Measurements from ENCODE around the gene BBS1. TPM values are rescaled to one million over a fixed set of nuclear protein-coding genes. Genes with fewer than 3 reads are reported as not detected.

Gene BBS1
- total RNA-seq, 4 donors from 2014 or later: 9.7 to 45.8 (median 17.1) TPM

DNA sequence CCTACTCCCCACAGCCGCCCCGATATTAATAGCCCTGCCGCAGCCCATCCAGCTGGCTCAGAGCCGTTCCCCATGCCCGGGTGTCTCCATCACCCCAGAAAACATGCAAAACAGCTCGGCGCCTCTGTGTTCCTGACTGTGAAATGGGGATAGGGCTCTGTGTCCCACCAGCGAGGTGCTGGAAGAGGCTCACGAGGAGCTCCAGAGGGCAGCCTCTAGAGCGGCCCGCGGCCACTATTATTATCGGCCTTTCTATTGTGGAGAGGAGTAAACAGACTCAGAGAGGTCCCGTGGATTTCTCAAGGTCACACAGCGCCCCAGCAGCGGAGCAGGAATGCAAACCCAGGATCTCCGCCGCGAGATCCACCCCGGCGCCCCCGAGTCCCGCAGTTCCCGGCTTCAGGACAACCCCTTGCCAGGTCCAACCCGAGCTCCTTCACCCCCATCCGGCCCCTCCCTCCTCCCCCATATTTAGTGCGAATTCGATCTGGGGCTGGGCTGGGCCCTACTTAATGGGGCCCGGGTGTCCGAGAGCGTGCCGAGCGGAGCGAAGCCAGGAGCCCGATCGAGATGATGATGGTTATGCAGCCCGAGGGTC, 36.0 kb downstream of the BBS1 start, which contains the start of gene ACTN3:
Gene ACTN3, plus strand, starts transcription at position 536 of the 598 bp plus-strand sequence. Its CDS starts 35 bp downstream, at position 571.
- WGBS, 2 donors: 2% methylated on average over 18 of the region's 37 CpGs; no CpG with 5 or more reads in 1 of the 2 donors
- intact Hi-C loops (cut with DNase I): no loop called here
- H3K4me1 ChIP-seq: peaks cover 7 to 40% (median 26%) of the 10 kb centered on the region in 3 donors
- peak within 1 kb of the TSS; percentile 68 to 90 (median 82) for H3K4me3 ChIP-seq
- H3K27ac ChIP-seq: peak within 1 kb of the TSS; percentile 60 to 89 (median 84)
- TF ChIP-seq POLR2A (IDR thresholded peaks at IDR 0.05): no peak
- H3K36me3 ChIP-seq: peaks cover 0 to 22% (median 0%) of the 10 kb centered on the region in 3 donors
- no peaks in the 10 kb centered on the region for H3K27me3 ChIP-seq
- no peak for DNase-seq
- no peaks in the 10 kb centered on the region for H3K9me3 ChIP-seq

DNA sequence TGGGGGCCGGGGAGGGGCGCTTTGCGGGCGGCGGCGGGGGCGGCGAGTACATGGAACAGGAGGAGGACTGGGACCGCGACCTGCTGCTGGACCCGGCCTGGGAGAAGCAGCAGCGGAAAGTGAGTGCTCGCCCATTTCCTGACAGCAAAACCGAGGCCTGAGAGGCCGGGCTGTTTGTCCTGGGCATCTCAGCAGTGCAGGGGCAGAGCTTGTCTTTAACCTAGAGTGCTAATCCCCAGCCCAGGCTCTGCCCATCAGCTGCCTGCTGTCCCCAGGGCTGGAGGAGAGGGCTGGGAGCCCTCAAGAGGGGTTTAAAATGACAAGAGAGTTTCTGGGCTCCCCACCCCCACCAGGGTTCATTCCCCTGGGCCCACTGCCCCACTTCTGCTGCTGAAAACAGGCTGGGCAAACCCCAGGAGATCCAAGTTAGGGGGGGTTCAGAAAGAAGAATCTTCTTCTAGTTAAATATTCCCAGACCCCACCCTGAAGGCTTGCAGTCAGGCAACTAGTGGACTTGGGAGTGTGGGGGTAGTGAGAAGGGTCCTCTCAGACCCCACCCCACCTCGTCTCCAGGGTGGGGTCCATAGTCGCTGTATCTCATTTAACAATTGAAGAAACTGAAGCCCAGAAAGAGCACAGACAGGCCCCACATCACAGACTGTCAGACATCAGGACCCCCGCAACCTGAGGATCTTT, 36.7 kb downstream of the BBS1 start:
- intact Hi-C loops (cut with DNase I): no loop called here
- Histone ChIP-seq H3K36me3 (peaks cover 0 to 16% (median 0%) of the 10 kb centered on the region in 3 donors), H3K4me3 (peak overlapping the region; percentile 68 to 90 (median 82)), H3K27me3 (no peaks in the 10 kb centered on the region), H3K9me3 (no peaks in the 10 kb centered on the region), H3K4me1 (peaks cover 7 to 40% (median 26%) of the 10 kb centered on the region in 3 donors), H3K27ac (peak overlapping the region in 3 of 4 donors; percentile 60 to 89 (median 86))
- no peak for DNase-seq
- 29 to 34% methylated on average over 6 to 7 of the region's 18 CpGs for WGBS, 2 donors
- TF ChIP-seq, protein P1, sequence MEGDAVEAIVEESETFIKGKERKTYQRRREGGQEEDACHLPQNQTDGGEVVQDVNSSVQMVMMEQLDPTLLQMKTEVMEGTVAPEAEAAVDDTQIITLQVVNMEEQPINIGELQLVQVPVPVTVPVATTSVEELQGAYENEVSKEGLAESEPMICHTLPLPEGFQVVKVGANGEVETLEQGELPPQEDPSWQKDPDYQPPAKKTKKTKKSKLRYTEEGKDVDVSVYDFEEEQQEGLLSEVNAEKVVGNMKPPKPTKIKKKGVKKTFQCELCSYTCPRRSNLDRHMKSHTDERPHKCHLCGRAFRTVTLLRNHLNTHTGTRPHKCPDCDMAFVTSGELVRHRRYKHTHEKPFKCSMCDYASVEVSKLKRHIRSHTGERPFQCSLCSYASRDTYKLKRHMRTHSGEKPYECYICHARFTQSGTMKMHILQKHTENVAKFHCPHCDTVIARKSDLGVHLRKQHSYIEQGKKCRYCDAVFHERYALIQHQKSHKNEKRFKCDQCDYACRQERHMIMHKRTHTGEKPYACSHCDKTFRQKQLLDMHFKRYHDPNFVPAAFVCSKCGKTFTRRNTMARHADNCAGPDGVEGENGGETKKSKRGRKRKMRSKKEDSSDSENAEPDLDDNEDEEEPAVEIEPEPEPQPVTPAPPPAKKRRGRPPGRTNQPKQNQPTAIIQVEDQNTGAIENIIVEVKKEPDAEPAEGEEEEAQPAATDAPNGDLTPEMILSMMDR (IDR thresholded peaks at IDR 0.05): no peak
- no peak for TF ChIP-seq POLR2A (IDR thresholded peaks at IDR 0.05)

- TF ChIP-seq POLR2A (IDR thresholded peaks at IDR 0.05): no peak
- TF ChIP-seq, protein P1 (IDR thresholded peaks at IDR 0.05): no peak
- no peak for DNase-seq
- intact Hi-C loops (cut with DNase I): no loop called here
- 100% methylated on average over 2 of the region's 5 CpGs; no CpG with 5 or more reads in 1 of the 2 donors for WGBS, 2 donors
- H3K4me1 ChIP-seq: peaks cover 7 to 40% (median 26%) of the 10 kb centered on the region in 3 donors
- no peaks in the 10 kb centered on the region for H3K27me3 ChIP-seq
- H3K36me3 ChIP-seq: peaks cover 0 to 10% (median 0%) of the 10 kb centered on the region in 3 donors
- no peak overlapping the region for H3K4me3 ChIP-seq
- no peaks in the 10 kb centered on the region for H3K9me3 ChIP-seq
- H3K27ac ChIP-seq: no peak overlapping the region
Observed at GRCh38 chr11:66547662-66548009, 37.2 kb downstream of the BBS1 start.

DNA sequence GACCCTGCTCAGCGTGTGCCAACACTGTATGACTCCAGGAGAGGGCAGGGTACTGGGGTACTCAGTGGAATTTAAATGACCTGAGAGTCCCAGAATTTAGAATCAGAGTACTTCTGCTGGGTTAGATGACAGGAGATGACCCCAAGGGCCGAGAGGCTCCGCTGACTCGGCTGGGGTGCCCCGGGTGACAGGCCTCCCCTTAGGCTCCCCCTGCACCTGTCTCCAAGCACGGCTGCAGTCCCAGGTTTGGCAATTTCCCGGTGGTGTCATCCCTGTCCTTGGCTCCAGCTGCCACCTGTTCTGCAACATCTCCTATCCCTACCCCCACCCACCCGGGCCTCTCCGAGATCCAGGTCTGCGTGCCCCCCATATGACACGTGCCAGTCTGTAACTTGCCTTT, 37.6 kb downstream of the BBS1 start:
- H3K27me3 ChIP-seq: no peaks in the 10 kb centered on the region
- intact Hi-C loops (cut with DNase I): no loop called here
- 46 to 61% methylated on average over 9 to 11 of the region's 11 CpGs for WGBS, 2 donors
- no peak for DNase-seq
- H3K4me3 ChIP-seq: no peak overlapping the region
- peaks cover 0 to 6% (median 0%) of the 10 kb centered on the region in 3 donors for H3K36me3 ChIP-seq
- peaks cover 7 to 40% (median 26%) of the 10 kb centered on the region in 3 donors for H3K4me1 ChIP-seq
- no peak for TF ChIP-seq POLR2A (IDR thresholded peaks at IDR 0.05)
- TF ChIP-seq, protein P1 (IDR thresholded peaks at IDR 0.05): no peak
- no peaks in the 10 kb centered on the region for H3K9me3 ChIP-seq
- H3K27ac ChIP-seq: no peak overlapping the region

DNA sequence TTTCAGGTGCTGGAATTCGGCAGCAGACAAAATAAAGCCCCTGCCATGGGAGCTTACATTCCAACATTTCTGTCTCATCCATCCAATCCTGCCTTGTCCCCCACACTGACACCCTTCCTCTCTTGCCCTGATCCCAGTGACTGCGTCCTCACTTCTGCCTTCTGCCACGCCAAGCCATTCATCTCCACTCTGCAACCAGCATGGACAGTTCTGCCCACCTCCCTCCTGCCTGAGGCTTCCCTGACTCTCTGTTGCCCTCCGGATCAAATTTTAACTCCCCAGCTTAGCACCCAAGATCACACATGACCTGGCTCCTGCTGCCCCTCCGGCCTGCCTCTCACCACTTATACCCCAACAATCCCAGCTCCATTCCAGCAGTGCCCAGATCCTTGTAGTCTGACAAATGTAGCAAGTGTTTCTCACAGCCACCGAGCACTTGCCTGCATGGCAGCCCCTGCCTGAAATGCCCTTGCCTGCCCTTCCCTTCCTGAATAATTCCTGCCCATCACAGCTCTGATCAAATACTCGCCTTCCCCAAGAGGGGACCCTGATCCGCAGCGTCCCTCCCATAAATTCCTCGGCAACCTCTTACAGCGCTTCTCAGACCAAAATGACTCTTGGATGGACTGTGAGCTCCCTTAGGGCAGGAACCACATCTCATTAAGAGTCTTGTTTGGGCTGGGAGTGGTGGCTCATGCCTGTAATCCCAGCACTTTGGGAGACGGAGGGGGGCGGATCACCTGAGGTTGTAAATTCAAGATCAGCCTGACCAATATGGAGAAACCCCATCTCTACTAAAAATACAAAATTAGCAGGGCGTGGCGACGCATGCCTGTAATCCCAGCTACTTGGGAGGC, 38.6 kb downstream of the BBS1 start:
- Histone ChIP-seq H3K27me3 (no peaks in the 10 kb centered on the region), H3K36me3 (no peaks in the 10 kb centered on the region), H3K27ac (no peak overlapping the region), H3K9me3 (no peaks in the 10 kb centered on the region), H3K4me3 (no peak overlapping the region), H3K4me1 (peaks cover 7 to 30% (median 20%) of the 10 kb centered on the region in 3 donors)
- TF ChIP-seq POLR2A (IDR thresholded peaks at IDR 0.05): no peak
- TF ChIP-seq, protein P1 (IDR thresholded peaks at IDR 0.05): no peak
- 41 to 50% methylated on average over 10 to 14 of the region's 16 CpGs for WGBS, 2 donors
- intact Hi-C loops (cut with DNase I): no loop called here
- DNase-seq: no peak
